Mucosa of stomach (tissue), 1 donor: ENCODE measurements around the gene STMN1.

Experiments
- H3K27me3 ChIP-seq: one replicate; pipeline ENCODE4 v1.7.0; 2013; ENCODE audit warnings: mild to moderate bottlenecking, low read length; ENCODE audit not compliant: control insufficient read depth, insufficient read depth
- H3K36me3 ChIP-seq: one replicate; pipeline ENCODE4 v1.7.0; 2013; ENCODE audit warnings: low read length; ENCODE audit not compliant: control insufficient read depth, insufficient read depth
- H3K4me1 ChIP-seq: one replicate; pipeline ENCODE4 v1.7.0; 2013; ENCODE audit warnings: mild to moderate bottlenecking, low read length; ENCODE audit not compliant: control insufficient read depth, insufficient read depth
- H3K4me3 ChIP-seq: one replicate; pipeline ENCODE4 v1.7.0; 2013; ENCODE audit warnings: low read length
- H3K9ac ChIP-seq: one replicate; pipeline ENCODE4 v1.7.0; 2013; ENCODE audit warnings: mild to moderate bottlenecking, low read length, moderate library complexity
- H3K9me3 ChIP-seq: one replicate; pipeline ENCODE4 v1.7.0; 2013; ENCODE audit warnings: mild to moderate bottlenecking, low read length, moderate library complexity; ENCODE audit not compliant: control insufficient read depth
- donor health status: Pancreatic carcinoma.

Gene STMN1

DNA sequence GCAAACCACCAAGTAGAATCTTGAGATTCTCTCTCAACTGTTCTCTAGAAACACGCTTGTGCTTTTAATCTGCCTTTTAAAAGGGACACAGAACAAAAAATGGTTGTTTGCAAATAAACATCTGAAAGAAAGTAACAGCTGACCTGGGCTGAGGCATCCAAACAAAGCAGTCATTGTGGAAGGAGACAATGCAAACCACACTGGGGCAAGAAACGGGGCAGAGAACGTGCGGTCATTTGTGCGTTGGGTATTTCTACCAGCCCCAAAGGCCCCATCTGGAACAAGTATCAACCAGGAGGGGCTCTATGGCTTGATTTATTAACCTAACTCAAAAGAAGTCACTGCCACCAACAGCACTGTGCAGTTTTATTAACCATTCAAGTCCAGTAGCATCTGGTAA, 6.0 kb downstream of the STMN1 start:
- Histone ChIP-seq H3K27me3 (no peaks in the 10 kb centered on the region), H3K36me3 (no peaks in the 10 kb centered on the region), H3K4me3 (no peak overlapping the region), H3K4me1 (peaks cover 16% of the 10 kb centered on the region), H3K9me3 (no peaks in the 10 kb centered on the region), H3K9ac (no peak overlapping the region)

DNA sequence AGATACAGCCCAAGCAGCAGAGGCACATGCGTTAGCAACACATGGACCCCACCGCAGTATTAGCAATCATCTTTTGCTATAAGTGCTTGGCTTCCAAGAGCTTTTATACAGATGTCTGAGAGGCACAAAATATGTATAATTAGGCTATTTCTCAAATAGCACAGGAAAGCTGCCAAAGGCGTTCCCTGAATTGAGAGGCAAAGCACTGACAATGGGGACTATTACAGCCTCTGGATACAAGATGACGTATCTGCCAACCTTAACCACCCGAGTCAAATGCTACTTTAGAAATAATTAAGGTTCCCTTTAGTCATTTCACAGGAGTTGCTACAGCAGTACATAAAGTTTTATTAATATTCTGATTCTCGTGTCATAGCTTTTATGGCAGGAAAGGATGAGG, 6.4 kb downstream of the STMN1 start:
- H3K27me3 ChIP-seq: no peaks in the 10 kb centered on the region
- H3K9ac ChIP-seq: no peak overlapping the region

DNA sequence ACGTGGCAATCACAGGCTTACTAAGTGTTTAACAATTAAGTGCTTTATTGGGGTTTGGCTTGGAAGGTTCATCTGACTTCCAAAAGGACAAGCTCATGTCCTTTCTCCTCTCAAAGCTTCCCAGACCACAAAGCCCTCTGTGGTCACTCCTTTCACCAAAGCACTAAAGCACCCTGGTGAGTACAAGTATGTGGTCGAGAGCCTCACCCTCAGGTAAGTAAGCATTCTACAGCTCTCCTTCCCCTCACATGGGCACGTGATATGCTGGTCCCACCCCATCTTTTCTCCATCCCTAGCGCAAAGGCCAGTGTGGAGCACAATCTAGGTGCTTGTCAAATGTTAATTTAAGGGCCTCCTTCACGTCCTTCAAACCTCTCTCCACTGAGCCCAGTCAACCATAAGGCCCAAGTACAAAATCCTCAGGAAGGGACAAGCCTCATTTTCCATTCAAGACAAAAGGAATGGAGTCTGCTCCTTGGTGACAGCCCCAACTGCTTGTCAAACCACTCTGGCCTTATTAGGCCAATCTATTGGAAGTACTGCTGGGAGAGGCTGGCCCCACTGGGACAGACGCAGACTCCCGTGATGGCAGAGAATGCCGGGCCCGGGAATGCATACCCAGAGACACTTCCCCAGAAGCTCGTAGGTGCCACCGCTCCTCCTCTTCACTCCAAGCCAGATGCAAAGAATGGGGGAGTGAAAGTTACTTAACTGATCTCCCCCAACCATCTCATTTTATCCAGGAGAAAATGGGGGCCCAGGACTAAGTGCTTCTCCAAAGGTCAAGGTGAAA, 7.8 kb downstream of the STMN1 start:
- Histone ChIP-seq H3K9me3 (no peaks in the 10 kb centered on the region), H3K27me3 (no peaks in the 10 kb centered on the region), H3K36me3 (no peaks in the 10 kb centered on the region), H3K4me1 (peaks cover 15% of the 10 kb centered on the region), H3K4me3 (no peak overlapping the region), H3K9ac (no peak overlapping the region)

More for the DNA sequence above, 6.4 kb downstream of the STMN1 start:
- Histone ChIP-seq H3K4me1 (peaks cover 16% of the 10 kb centered on the region), H3K9me3 (no peaks in the 10 kb centered on the region), H3K4me3 (no peak overlapping the region), H3K36me3 (no peaks in the 10 kb centered on the region)

DNA sequence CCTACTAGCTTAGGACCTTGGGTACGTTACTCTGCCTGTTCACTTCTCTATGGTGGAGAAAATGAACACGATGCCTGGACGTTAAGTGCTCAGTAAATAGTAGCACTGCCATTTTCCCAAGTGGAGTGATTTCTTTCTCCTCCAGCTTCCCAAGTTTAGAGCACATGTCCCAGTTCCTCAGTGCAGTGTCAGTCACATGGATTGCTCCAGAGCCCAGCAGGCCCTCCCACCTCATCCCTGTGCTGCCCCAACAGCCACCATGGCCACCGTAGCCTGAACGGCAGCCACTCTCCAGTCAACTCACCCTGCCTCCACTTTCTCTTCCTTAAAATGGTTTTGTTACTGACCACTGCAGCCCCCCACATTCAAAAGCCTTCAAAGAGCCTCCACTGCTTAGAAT, 8.5 kb downstream of the STMN1 start:
- Histone ChIP-seq H3K4me3 (no peak overlapping the region), H3K36me3 (no peaks in the 10 kb centered on the region), H3K9me3 (no peaks in the 10 kb centered on the region), H3K9ac (no peak overlapping the region), H3K27me3 (no peaks in the 10 kb centered on the region), H3K4me1 (peaks cover 18% of the 10 kb centered on the region)

DNA sequence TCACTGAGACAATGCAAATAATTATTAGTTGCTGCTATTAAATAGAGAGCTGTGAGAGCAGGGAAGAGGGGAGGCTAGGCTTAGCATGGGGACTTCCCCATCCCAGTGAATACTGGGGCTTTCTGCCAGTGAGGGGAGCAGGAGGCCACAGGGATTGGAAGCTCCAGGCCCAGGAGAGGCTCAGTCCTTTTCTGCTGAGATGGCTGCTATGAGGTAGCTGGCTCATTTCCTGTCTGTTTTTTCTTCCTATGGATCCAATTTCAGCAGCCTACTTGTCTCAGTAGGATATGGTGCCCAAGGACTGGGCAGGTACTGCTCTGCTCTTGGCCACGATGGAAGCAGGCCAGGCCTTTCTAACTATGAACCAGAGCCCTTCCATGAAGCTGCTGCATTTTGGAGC, 10.0 kb downstream of the STMN1 start:
- peaks cover 23% of the 10 kb centered on the region for H3K4me1 ChIP-seq
- no peak overlapping the region for H3K4me3 ChIP-seq
- H3K9ac ChIP-seq: no peak overlapping the region

DNA sequence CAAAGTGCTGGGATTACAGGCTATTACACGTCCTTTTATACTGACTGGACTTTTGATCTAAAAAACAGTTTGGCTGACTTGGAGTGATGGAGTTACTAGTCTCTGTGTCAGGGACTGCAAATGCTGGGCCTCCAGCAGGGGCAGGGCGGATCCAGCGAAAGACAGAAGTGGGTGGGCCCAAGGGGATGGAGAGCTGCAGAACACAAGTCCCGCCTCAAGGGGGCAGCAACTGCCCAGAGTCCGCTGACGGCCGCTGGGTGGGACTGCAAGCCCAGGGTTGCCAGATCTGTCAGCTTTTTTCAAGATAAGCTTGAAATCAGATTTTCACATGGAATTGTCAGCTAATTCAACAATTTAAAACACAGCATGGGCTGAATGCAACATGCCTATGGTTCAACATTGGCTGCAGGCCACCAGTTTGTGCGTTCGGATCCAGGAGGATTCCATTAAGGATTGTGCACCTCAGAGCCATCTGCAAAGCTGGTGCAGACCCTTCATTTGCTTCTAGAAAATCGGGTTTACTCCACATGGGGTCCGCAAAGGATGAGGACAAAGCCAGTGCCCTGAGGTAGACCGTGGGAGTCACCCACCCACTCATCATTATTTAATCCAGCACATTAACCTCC, 10.7 kb downstream of the STMN1 start:
- H3K27me3 ChIP-seq: no peaks in the 10 kb centered on the region
- peak overlapping the region; percentile 22 for H3K9ac ChIP-seq
- no peaks in the 10 kb centered on the region for H3K36me3 ChIP-seq
- H3K9me3 ChIP-seq: no peaks in the 10 kb centered on the region
- no peak overlapping the region for H3K4me3 ChIP-seq
- peaks cover 31% of the 10 kb centered on the region for H3K4me1 ChIP-seq

More for the DNA sequence above, 10.0 kb downstream of the STMN1 start:
- Histone ChIP-seq H3K27me3 (no peaks in the 10 kb centered on the region), H3K36me3 (no peaks in the 10 kb centered on the region), H3K9me3 (no peaks in the 10 kb centered on the region)

DNA sequence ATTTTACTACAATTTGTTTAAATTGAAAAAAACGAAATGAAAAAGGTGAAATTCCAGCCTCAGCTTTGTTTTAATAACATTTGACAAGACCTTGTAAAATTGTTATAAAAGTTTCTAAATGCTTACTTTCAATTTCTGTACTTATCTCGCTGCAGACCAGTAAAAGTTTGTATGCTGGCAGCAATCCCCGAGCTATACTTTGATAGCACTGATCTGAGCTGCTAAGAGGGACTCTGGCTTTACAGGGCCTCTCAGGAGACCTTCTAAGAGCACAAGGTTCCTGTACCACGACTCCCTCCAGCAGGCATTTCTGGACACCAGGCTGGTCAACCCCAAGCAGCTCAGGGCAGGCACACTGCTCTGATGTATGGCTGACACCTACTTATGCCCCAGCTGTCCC, 13.1 kb downstream of the STMN1 start:
- Histone ChIP-seq H3K36me3 (no peaks in the 10 kb centered on the region), H3K4me1 (peaks cover 44% of the 10 kb centered on the region)

DNA sequence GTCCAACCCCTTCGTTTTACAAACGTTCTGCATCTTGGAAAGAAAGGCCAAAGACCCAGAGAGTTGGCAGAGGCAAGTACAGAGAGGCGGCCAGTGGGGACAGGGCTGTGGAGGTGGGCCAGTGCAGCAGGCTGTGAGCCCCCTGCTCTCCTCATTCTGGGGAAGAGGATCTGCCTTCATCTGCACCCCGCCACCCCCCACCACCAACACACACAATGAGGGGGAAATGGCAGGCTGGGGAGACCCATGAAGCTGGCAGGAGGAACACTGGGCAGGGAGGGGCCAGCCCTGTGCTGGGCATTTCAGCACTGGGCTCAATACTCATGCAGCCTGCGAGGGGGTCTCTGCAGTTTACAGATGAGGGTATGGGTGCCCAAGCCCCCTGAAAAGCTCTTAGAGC, 14.6 kb downstream of the STMN1 start:
- H3K9me3 ChIP-seq: no peaks in the 10 kb centered on the region
- H3K4me1 ChIP-seq: peaks cover 44% of the 10 kb centered on the region
- H3K27me3 ChIP-seq: no peaks in the 10 kb centered on the region
- H3K4me3 ChIP-seq: no peak overlapping the region
- no peak overlapping the region for H3K9ac ChIP-seq
- no peaks in the 10 kb centered on the region for H3K36me3 ChIP-seq

More for the DNA sequence above, 13.1 kb downstream of the STMN1 start:
- Histone ChIP-seq H3K4me3 (no peak overlapping the region), H3K9me3 (no peaks in the 10 kb centered on the region), H3K27me3 (no peaks in the 10 kb centered on the region), H3K9ac (peak overlapping the region; percentile 12)

DNA sequence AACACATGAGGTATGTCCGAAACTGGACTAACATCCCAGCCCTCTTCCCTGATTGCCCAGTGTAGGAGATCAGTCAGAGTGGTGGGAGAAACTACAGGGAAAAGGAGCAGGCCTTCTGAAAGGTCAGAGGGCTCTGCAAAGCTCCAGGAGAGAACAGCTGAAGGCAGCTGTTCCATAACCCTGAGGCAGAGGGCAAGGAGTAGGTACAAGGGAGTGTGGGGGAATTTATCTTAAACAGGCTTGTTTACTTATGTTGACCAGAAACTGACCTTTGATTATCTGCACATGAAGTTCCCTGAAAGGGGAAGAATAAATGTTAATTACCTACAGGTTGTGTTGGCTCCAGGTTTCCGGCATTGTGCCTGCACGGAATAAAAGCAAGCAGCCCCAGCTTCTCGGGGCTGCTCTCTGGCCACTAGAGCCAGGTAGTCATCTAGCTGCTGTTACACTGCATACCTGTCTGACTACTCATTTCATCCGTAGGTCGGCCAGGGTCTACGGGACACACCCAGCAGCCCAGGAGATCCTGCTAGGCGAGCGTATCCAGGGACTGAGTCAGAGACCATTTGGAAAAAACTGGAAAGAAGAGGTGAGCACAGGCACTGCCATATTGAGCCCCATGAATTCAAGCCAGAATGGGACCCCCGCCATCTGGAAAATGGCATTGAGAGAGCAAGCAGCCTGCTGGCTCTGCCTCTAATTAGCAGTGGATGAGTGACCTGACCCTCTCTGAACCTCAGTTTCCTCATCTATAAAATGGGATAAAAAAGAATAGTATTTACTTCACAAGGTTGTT, 15.8 kb downstream of the STMN1 start:
- Histone ChIP-seq H3K36me3 (no peaks in the 10 kb centered on the region), H3K4me3 (no peak overlapping the region), H3K27me3 (no peaks in the 10 kb centered on the region), H3K4me1 (peaks cover 38% of the 10 kb centered on the region), H3K9ac (peak overlapping the region; percentile 26), H3K9me3 (no peaks in the 10 kb centered on the region)

DNA sequence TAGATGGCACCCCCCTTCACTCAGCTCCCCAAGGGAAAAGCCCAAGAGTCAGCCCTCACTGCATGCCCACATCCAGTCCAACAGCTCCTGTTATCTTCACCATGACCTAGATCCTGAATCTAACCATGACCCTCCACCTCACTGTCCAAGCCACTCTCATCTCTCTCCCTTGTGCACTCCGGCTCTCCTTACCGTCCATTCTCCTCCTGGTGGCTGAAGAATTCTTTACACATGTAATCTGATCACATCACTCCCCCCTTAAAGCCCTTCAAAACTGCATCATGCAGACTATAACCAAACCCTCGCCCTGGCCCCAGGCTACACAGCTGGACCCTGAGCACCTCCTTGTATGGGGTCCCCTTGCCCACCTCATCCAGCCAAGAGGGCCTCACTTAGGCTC, 16.7 kb downstream of the STMN1 start:
- H3K4me1 ChIP-seq: peaks cover 31% of the 10 kb centered on the region
- H3K4me3 ChIP-seq: no peak overlapping the region

DNA sequence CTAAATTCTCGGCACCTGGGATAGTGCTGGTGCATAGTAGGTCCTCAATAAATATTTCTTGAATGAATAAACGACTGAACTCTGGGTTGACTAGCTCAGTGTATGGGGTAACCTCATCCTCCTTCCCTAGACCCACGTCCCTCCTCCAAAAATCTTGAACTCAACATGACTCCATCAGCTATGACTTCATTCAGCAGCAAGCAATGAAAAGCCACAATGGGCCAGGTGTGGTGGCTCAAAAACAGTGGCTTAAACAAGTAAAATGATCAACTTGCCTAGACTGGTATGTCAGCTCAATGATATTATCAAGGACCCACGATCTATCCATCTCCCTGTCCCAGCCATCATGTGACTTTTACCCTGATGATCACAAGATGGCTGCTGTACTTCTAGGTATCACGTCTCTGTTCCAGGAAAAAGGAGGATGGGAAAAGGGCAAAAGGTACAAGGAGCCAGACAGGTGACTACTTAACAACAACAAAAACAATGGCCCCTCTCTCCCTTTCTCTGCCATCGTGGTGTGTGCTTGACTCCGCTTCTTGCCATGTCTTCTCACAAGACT, 17.7 kb downstream of the STMN1 start:
- no peaks in the 10 kb centered on the region for H3K9me3 ChIP-seq
- H3K9ac ChIP-seq: no peak overlapping the region
- H3K4me1 ChIP-seq: peaks cover 31% of the 10 kb centered on the region
- H3K27me3 ChIP-seq: no peaks in the 10 kb centered on the region
- H3K36me3 ChIP-seq: no peaks in the 10 kb centered on the region
- no peak overlapping the region for H3K4me3 ChIP-seq

More for the DNA sequence above, 16.7 kb downstream of the STMN1 start:
- H3K9me3 ChIP-seq: no peaks in the 10 kb centered on the region
- peak overlapping the region; percentile 26 for H3K9ac ChIP-seq
- H3K36me3 ChIP-seq: no peaks in the 10 kb centered on the region
- no peaks in the 10 kb centered on the region for H3K27me3 ChIP-seq

DNA sequence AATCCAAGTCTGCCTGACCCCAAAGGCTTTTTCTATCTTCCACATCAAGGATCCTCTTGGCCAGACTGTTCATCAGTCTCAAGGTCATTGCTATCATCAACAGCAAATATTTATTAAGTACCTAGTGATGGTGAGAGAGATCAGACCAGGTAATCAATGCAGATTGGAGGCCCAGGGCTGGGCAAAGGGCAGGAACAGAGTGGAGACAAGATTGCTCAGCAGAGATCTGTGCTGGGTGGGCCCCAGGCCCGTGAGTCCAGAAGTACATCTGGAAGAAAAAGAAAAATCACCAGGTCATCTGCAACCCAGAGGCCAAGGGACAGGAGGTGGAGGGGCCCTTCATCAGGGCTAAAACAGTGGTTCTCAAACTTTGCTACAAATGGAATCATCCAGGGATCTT, 20.6 kb downstream of the STMN1 start:
- Histone ChIP-seq H3K9me3 (no peaks in the 10 kb centered on the region), H3K4me3 (no peak overlapping the region), H3K36me3 (no peaks in the 10 kb centered on the region), H3K4me1 (peaks cover 14% of the 10 kb centered on the region), H3K9ac (no peak overlapping the region), H3K27me3 (no peaks in the 10 kb centered on the region)
